HepG2 (cell line): ENCODE measurements around the gene PAPSS2. TPM values are rescaled to one million over a fixed set of nuclear protein-coding genes. Genes with fewer than 3 reads are reported as not detected.

Source experiments
- ATAC-seq: fragments of 200-7000 bp; cut with Tn5 transposase; 3 replicates; pipeline ENCODE4 v1.9.1; 2020; ENCODE audit warnings: mild to moderate bottlenecking, moderate library complexity
- BruUV-seq: library from RNA; stranded (reverse); fragments of 400-500 nt; replicated peaks from 2 replicates; lab custom pipeline; 2021; lab: Mats Ljungman, UMichigan
- CTCF ChIA-PET: fragments of 300-600 bp; formaldehyde crosslinking; extraction: SDS; loops from one replicate; lab custom pipeline; 2021; ENCODE audit warnings: low total read pairs, inconsistent platforms, low intra/inter-chr PET ratio; lab: Yijun Ruan, JAX
- POLR2A ChIA-PET: fragments of 350-600 bp; sonication (Branson Sonifier 250); formaldehyde crosslinking; loops from one replicate; lab custom pipeline; 2020; ENCODE audit warnings: antibody characterized with exemption, inconsistent platforms; lab: Yijun Ruan, JAX
- DNase-seq: peaks from one replicate; pipeline ENCODE4 v3.0.0-alpha.2; 2015; ENCODE audit warnings: low spot score
- FAIRE-seq: peaks from 3 replicates; lab custom pipeline; 2011; peaks lifted over from hg19 to GRCh38; lab: Jason Lieb, UNC
- H2AFZ ChIP-seq: one replicate; pipeline ENCODE4 v1.6.1; 2011; ENCODE audit warnings: low read length, inconsistent platforms
- H3K27ac ChIP-seq: fragments of 300-600 bp; 3 replicates; pipeline ENCODE4 v1.8.0; 2011; ENCODE audit warnings: mixed run types, mild to moderate bottlenecking, mixed read lengths, low read length, inconsistent platforms; ENCODE audit not compliant: insufficient read depth; ENCODE audit errors: extremely low read length
- H3K27me3 ChIP-seq, 2 experiments: fragments of 200-600 bp in 1 of 2; 2 replicates in 1 of 2; 3 replicates in 1 of 2; pipeline versions ENCODE4 v1.6.0 to v1.8.0; 2011; ENCODE audit warnings: low read length in 2 of 2, mild to moderate bottlenecking in 2 of 2, moderate library complexity in 2 of 2, inconsistent platforms in 1 of 2; ENCODE audit not compliant: insufficient read depth in 2 of 2, control insufficient read depth in 1 of 2
- H3K36me3 ChIP-seq, 2 experiments: fragments of 200-600 bp in 1 of 2; replicated peaks in 1 of 2; 2 replicates in 1 of 2; 3 replicates in 1 of 2; pipeline versions ENCODE4 v1.5.1 to v1.8.0; 2011; ENCODE audit warnings: low read length in 2 of 2, inconsistent platforms in 1 of 2; ENCODE audit not compliant: insufficient read depth in 2 of 2, control insufficient read depth in 1 of 2
- H3K4me1 ChIP-seq: 2 replicates; pipeline ENCODE4 v1.5.1; 2012; ENCODE audit warnings: low read length, inconsistent platforms; ENCODE audit not compliant: insufficient read depth
- H3K4me2 ChIP-seq: 2 replicates; pipeline ENCODE4 v1.6.0; 2011; ENCODE audit warnings: low read depth, low read length, inconsistent platforms
- H3K4me3 ChIP-seq, 3 experiments: fragments of 200-600 bp in 1 of 3; sonication (generic), shearing (Covaris generic) in 1 of 3; replicated peaks in 1 of 3; 2 replicates each; pipeline ENCODE4 v1.5.1; 2011 to 2016; ENCODE audit warnings: low read length in 3 of 3, inconsistent platforms in 2 of 3, low read depth in 2 of 3, mild to moderate bottlenecking in 2 of 3, control low read depth in 1 of 3, mixed read lengths in 1 of 3; ENCODE audit not compliant: insufficient read depth in 1 of 3
- H3K79me2 ChIP-seq: one replicate; pipeline ENCODE4 v1.6.1; 2011; ENCODE audit warnings: low read length, inconsistent platforms; ENCODE audit not compliant: insufficient read depth
- H3K9ac ChIP-seq: 2 replicates; pipeline ENCODE4 v1.6.0; 2011; ENCODE audit warnings: mild to moderate bottlenecking, low read depth, low read length, inconsistent platforms; ENCODE audit not compliant: insufficient read depth
- H3K9me3 ChIP-seq: 2 replicates; pipeline ENCODE4 v1.5.1; 2012; ENCODE audit warnings: mild to moderate bottlenecking, low read length
- H4K20me1 ChIP-seq: 2 replicates; pipeline ENCODE4 v1.6.0; 2011; ENCODE audit warnings: inconsistent platforms, mild to moderate bottlenecking, low read length, moderate library complexity; ENCODE audit not compliant: insufficient read depth
- ARHGAP35 ChIP-seq: sonication (generic); formaldehyde crosslinking; IDR thresholded peaks from 2 replicates; pipeline ENCODE4 v1.9.0; 2022; ENCODE audit warnings: mild to moderate bottlenecking, inconsistent platforms, moderate library complexity, missing genetic modification reagents, borderline replicate concordance
- DMAP1 ChIP-seq: IDR thresholded peaks from 2 replicates; pipeline ENCODE4 v1.6.1; 2016
- EHMT2 ChIP-seq: fragments of 200-600 bp; sonication (generic); IDR thresholded peaks from 2 replicates; pipeline ENCODE4 v1.7.0; 2017; ENCODE audit warnings: antibody characterized with exemption, low read depth, low read length, borderline replicate concordance
- ERF ChIP-seq: IDR thresholded peaks from 2 replicates; pipeline ENCODE4 v1.6.1; 2018; ENCODE audit warnings: missing biosample characterization, missing genetic modification reagents
- GZF1 ChIP-seq: sonication (generic); formaldehyde crosslinking; IDR thresholded peaks from 2 replicates; pipeline ENCODE4 v1.5.1; 2020; ENCODE audit warnings: mild to moderate bottlenecking, missing genetic modification reagents
- MAFK ChIP-seq, 2 experiments: IDR thresholded peaks in 1 of 2; conservative IDR thresholded peaks in 1 of 2; 2 replicates each; pipeline ENCODE4 v1.6.1; 2011; ENCODE audit warnings: improper control_type of control experiment in 2 of 2, low read length in 2 of 2
- MATR3 ChIP-seq: sonication (generic); formaldehyde crosslinking; IDR thresholded peaks from 2 replicates; pipeline ENCODE4 v1.4.0; 2020; ENCODE audit warnings: missing genetic modification reagents
- MBD4 ChIP-seq: IDR thresholded peaks from 2 replicates; pipeline ENCODE4 v1.6.1; 2012; ENCODE audit warnings: low read length, inconsistent platforms, borderline replicate concordance
- MIXL1 ChIP-seq: IDR thresholded peaks from 2 replicates; pipeline ENCODE4 v1.6.1; 2016
- NFKBIZ ChIP-seq: IDR thresholded peaks from 2 replicates; pipeline ENCODE4 v1.6.1; 2018; ENCODE audit warnings: missing genetic modification reagents, missing compliant biosample characterization
- PRPF4 ChIP-seq: fragments of 200-400 bp; formaldehyde crosslinking; IDR thresholded peaks from 2 replicates; pipeline ENCODE4 v1.6.1; 2016; ENCODE audit warnings: low read length, low read depth; ENCODE audit not compliant: poor library complexity, severe bottlenecking
- RFX5 ChIP-seq: IDR thresholded peaks from 2 replicates; pipeline ENCODE4 v1.6.1; 2011; ENCODE audit warnings: low read depth, low read length, improper control_type of control experiment
- SCMH1 ChIP-seq: sonication (generic); formaldehyde crosslinking; IDR thresholded peaks from 2 replicates; pipeline ENCODE4 v1.9.0; 2021; ENCODE audit warnings: missing genetic modification reagents, mild to moderate bottlenecking, borderline replicate concordance
- SMC3 ChIP-seq: IDR thresholded peaks from 2 replicates; pipeline ENCODE4 v1.6.1; 2011; ENCODE audit warnings: low read length, improper control_type of control experiment
- STAG1 ChIP-seq: sonication (generic); formaldehyde crosslinking; IDR thresholded peaks from 2 replicates; pipeline ENCODE4 v1.4.0; 2020; ENCODE audit warnings: missing genetic modification reagents
- ZBTB42 ChIP-seq: sonication (generic); formaldehyde crosslinking; IDR thresholded peaks from 2 replicates; pipeline ENCODE4 v1.5.0; 2020; ENCODE audit warnings: mild to moderate bottlenecking, missing genetic modification reagents
- ZFP36L1 ChIP-seq: sonication (generic); formaldehyde crosslinking; IDR thresholded peaks from 2 replicates; pipeline ENCODE4 v1.8.0; 2022; ENCODE audit warnings: mild to moderate bottlenecking, missing genetic modification reagents, moderate library complexity
- ZNF12 ChIP-seq: sonication (generic); formaldehyde crosslinking; IDR thresholded peaks from 2 replicates; pipeline ENCODE4 v1.5.0; 2020; ENCODE audit warnings: missing genetic modification reagents
- ZNF207 ChIP-seq: fragments of 450-650 bp; IDR thresholded peaks from 2 replicates; pipeline ENCODE4 v1.6.1; 2016; ENCODE audit warnings: antibody characterized with exemption, borderline replicate concordance
- ZNF251 ChIP-seq: sonication (generic); formaldehyde crosslinking; IDR thresholded peaks from 2 replicates; pipeline ENCODE4 v1.9.0; 2021; ENCODE audit warnings: mild to moderate bottlenecking, missing genetic modification reagents
- ZNF264 ChIP-seq: sonication (generic); formaldehyde crosslinking; IDR thresholded peaks from 2 replicates; pipeline ENCODE4 v1.4.0; 2020; ENCODE audit warnings: missing genetic modification reagents
- ZNF329 ChIP-seq: sonication (generic); formaldehyde crosslinking; IDR thresholded peaks from 2 replicates; pipeline ENCODE4 v1.9.0; 2021; ENCODE audit warnings: low read depth, mild to moderate bottlenecking, missing genetic modification reagents
- ZNF33A ChIP-seq: sonication (generic); formaldehyde crosslinking; IDR thresholded peaks from 2 replicates; pipeline ENCODE4 v1.5.1; 2020; ENCODE audit warnings: missing genetic modification reagents, mild to moderate bottlenecking, moderate library complexity, borderline replicate concordance
- ZNF660 ChIP-seq: sonication (generic); formaldehyde crosslinking; IDR thresholded peaks from 2 replicates; pipeline ENCODE4 v1.5.1; 2020; ENCODE audit warnings: mild to moderate bottlenecking, low read depth, missing genetic modification reagents, borderline replicate concordance
- ZSCAN22 ChIP-seq: sonication (generic); formaldehyde crosslinking; IDR thresholded peaks from 2 replicates; pipeline ENCODE4 v1.4.0; 2020; ENCODE audit warnings: mild to moderate bottlenecking, missing genetic modification reagents
- ZSCAN9 ChIP-seq: IDR thresholded peaks from 2 replicates; pipeline ENCODE4 v1.6.1; 2016; ENCODE audit warnings: borderline replicate concordance
- WGBS: methylation state at CpG from one replicate; pipeline ENCODE4 v1.1.6; 2017; ENCODE audit warnings: low lambda C conversion rate; 5-methylcytosine and 5-hydroxymethylcytosine counted together
- in situ Hi-C: cut with HindIII; loops from 2 replicates; pipeline ENCODE4 v1.10.0; 2017; ENCODE audit warnings: low pct_unique_long_range_greater_than_20kb; ENCODE audit not compliant: extremely low pct_ligation_motif_present
- intact Hi-C: fragments of 100-400 bp; cut with micrococcal nuclease; formaldehyde crosslinking; loops from one replicate; pipeline ENCODE4 v1.10.0; 2022; ENCODE audit not compliant: unreplicated experiment
- polyA plus RNA-seq, 8 experiments: library from polyadenylated mRNA; depleted of rRNA in 3 of 8; stranded (reverse) in 7 of 8; unstranded in 1 of 8; fragments of >200 nt; fragmentation: Illumina TruSeq in 4 of 8; extraction: Trizol in 4 of 8; gene quantifications; 2 replicates each; pipeline versions ENCODE4 v1.2.1 to v1.2.3, GENCODE V29; 2011 to 2016; ENCODE audit warnings: low read depth in 4 of 8, missing spikeins in 1 of 8, mixed read lengths in 1 of 8; ENCODE audit not compliant: insufficient read depth in 1 of 8
- total RNA-seq, 5 experiments: library from RNA; depleted of rRNA; stranded (reverse); fragments of >200 nt; fragmentation: Illumina TruSeq; extraction: Trizol; gene quantifications; 2 replicates each; pipeline ENCODE4 v1.2.3, GENCODE V29; 2016; ENCODE audit warnings: low read depth in 1 of 5
- TF ChIP-seq, protein P1 (sequence below): sonication (generic); formaldehyde crosslinking; IDR thresholded peaks from 2 replicates; pipeline ENCODE4 v1.4.0; 2020; ENCODE audit warnings: mild to moderate bottlenecking, missing genetic modification reagents
- TF ChIP-seq, protein P2 (sequence below): sonication (generic); formaldehyde crosslinking; IDR thresholded peaks from 2 replicates; pipeline ENCODE4 v1.5.0; 2020; ENCODE audit warnings: mild to moderate bottlenecking, missing genetic modification reagents

PAPSS2 gene
- total and polyA plus RNA-seq, 2 of the 13 experiments (the other 11 are each of a cell fraction or from before 2014, with no cell fraction given), result 0.11 to 0.12 TPM

DNA sequence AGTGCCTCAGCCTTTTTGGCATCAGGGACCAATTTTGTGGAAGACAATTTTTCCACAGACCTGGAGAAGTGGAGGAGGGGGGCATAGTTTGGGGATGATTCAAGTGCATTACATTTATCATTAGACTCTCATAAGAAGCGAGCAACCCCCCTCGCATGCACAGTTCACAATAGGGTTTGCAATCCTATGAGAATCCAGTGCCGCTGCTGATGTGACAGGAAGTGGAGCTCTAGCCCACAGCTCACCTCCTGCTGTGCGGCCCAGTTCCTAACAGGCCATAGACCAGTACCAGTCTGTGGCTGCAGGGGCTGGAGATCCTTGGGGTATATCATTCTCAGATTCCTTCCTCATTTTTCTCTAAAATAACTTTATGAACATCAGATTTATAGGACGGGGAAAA is 107.6 kb downstream of the PAPSS2 start:
- no peak for DNase-seq
- in situ Hi-C loops, result no loop called here

DNA sequence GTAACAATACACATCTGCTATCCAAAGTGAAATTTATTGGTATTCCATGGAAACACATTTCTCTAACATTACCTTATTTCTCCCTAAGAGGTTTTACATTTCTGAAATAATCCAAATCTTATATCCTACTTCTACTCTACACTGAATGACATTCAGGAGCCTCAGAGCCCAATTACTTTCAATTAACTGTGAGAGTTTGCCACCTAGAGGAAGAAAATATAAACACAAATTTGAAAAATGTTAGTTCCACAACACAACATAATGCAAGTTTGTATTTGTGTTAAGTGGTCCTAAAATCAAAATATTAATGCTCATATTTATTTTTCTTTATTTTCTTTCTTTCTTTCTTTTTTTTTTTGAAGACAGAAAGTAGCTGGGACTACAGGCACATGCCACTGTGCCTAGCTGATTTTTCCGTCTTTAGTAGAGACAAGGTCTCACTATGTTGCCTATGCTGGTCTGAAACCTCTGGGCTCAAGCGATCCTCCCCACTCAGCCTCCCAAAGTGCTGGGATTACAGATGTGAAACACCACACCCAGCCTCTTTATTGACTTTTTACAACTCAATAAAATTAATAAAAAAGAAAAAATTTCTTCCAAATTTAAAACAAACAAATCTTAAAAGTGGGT is 112.3 kb downstream of the PAPSS2 start:
- Histone ChIP-seq H3K4me3 (no peak overlapping the region), H3K9ac (no peak overlapping the region), H3K27ac (no peak overlapping the region), H3K9me3 (no peaks in the 10 kb centered on the region), H2AFZ (no peak overlapping the region), H4K20me1 (no peaks in the 10 kb centered on the region), H3K4me2 (no peak overlapping the region), H3K27me3 (no peaks in the 10 kb centered on the region), H3K79me2 (no peaks in the 10 kb centered on the region), H3K36me3 (peaks cover 8 to 41% of the 10 kb centered on the region in 2 experiments), H3K4me1 (no peaks in the 10 kb centered on the region)
- POLR2A ChIA-PET, result no interaction called here
- intact Hi-C loops, result loop anchor here (1.0 kb wide), 2 partner anchors 116 to 239 kb away; no protein-coding TSS in a partner anchor
- in situ Hi-C loops, result no loop called here
- ATAC-seq (peak; percentile 56), FAIRE-seq (peak; percentile 55), DNase-seq (peak; percentile 19)
- 97% methylated on average over 2 of the region's 2 CpGs for WGBS
- CTCF ChIA-PET, result interaction anchor here (1.0 to 1.8 kb wide), 2 partner anchors 116 to 239 kb away, joined by 7 read pairs; no protein-coding TSS in a partner anchor
- no TSS peak for BruUV-seq
- TF ChIP-seq SCMH1 (CRISPR knock-in tag) (no peak), ZBTB42 (CRISPR knock-in tag) (no peak), RFX5 (no peak), SMC3 (peak; percentile 38; the same call in 1 of the 2 replicates), MIXL1 (CRISPR knock-in tag) (peak; percentile 76; the same call in 1 of the 2 replicates), MAFK (conservative IDR thresholded peaks at IDR 0.05 in 1 of 2, IDR thresholded peaks at IDR 0.05 in 1 of 2; ENCODE audit: low read length in 2 of 2) (no peak), MBD4 (no peak), STAG1 (CRISPR knock-in tag) (peak; percentile 59)
- TF ChIP-seq, protein P1, sequence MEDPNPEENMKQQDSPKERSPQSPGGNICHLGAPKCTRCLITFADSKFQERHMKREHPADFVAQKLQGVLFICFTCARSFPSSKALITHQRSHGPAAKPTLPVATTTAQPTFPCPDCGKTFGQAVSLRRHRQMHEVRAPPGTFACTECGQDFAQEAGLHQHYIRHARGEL (CRISPR knock-in tag), result no peak
- TF ChIP-seq, protein P2, sequence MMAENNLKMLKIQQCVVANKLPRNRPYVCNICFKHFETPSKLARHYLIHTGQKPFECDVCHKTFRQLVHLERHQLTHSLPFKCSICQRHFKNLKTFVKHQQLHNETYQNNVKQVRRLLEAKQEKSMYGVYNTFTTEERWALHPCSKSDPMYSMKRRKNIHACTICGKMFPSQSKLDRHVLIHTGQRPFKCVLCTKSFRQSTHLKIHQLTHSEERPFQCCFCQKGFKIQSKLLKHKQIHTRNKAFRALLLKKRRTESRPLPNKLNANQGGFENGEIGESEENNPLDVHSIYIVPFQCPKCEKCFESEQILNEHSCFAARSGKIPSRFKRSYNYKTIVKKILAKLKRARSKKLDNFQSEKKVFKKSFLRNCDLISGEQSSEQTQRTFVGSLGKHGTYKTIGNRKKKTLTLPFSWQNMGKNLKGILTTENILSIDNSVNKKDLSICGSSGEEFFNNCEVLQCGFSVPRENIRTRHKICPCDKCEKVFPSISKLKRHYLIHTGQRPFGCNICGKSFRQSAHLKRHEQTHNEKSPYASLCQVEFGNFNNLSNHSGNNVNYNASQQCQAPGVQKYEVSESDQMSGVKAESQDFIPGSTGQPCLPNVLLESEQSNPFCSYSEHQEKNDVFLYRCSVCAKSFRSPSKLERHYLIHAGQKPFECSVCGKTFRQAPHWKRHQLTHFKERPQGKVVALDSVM, result peak; percentile 22; the same call in 1 of the 2 replicates

More for the DNA sequence above, 107.6 kb downstream of the PAPSS2 start:
- ATAC-seq (no peak), FAIRE-seq (no peak)
- Histone ChIP-seq H2AFZ (no peak overlapping the region), H3K4me1 (peaks cover 16% of the 10 kb centered on the region), H4K20me1 (no peaks in the 10 kb centered on the region), H3K36me3 (peaks cover 6 to 33% of the 10 kb centered on the region in 2 experiments), H3K4me3 (no peak overlapping the region), H3K79me2 (no peaks in the 10 kb centered on the region), H3K9me3 (no peaks in the 10 kb centered on the region), H3K27me3 (no peaks in the 10 kb centered on the region), H3K9ac (no peak overlapping the region), H3K27ac (no peak overlapping the region), H3K4me2 (no peak overlapping the region)
- no TSS peak for BruUV-seq
- CTCF ChIA-PET, result no interaction called here
- intact Hi-C loops, result no loop called here
- WGBS, result 93% methylated on average over 4 of the region's 5 CpGs
- TF ChIP-seq ARHGAP35 (CRISPR knock-in tag), result no peak
- TF ChIP-seq ZSCAN9 (CRISPR knock-in tag), result no peak
- no peak for TF ChIP-seq DMAP1
- no peak for TF ChIP-seq ZNF329 (CRISPR knock-in tag)
- no peak for TF ChIP-seq EHMT2
- TF ChIP-seq ZNF251, result no peak
- no peak for TF ChIP-seq ZNF207
- no peak for TF ChIP-seq GZF1 (CRISPR knock-in tag)
- no peak for TF ChIP-seq MATR3 (CRISPR knock-in tag)
- TF ChIP-seq ZNF12 (CRISPR knock-in tag), result no peak
- no peak for TF ChIP-seq NFKBIZ
- no peak for TF ChIP-seq ERF (CRISPR knock-in tag)
- TF ChIP-seq PRPF4, result no peak
- TF ChIP-seq ZSCAN22 (CRISPR knock-in tag), result no peak
- TF ChIP-seq ZNF33A, result no peak
- TF ChIP-seq ZNF264, result no peak
- no peak for TF ChIP-seq ZNF660 (CRISPR knock-in tag)
- no peak for TF ChIP-seq ZFP36L1 (CRISPR knock-in tag)
- POLR2A ChIA-PET, result no interaction called here
